Heart left ventricle (tissue), 13 donors: Measurements from ENCODE around the gene FAT1.

Experiments
- POLR2A ChIP-seq, 2 donors: fragments of 450-650 bp; IDR thresholded peaks; one replicate each; pipeline ENCODE4 v1.6.1; 2017; ENCODE audit warnings: antibody characterized with exemption in 2 of 2, mild to moderate bottlenecking in 2 of 2, moderate library complexity in 2 of 2
- TF ChIP-seq, protein P1 (sequence below), 12 donors: fragments of 200-600 bp; sonication (generic) in 4 of 12; IDR thresholded peaks; one replicate each; pipeline versions ENCODE4 v1.5.0 to v1.8.0; 2018 to 2022; ENCODE audit warnings: antibody characterized with exemption in 12 of 12, mild to moderate bottlenecking in 5 of 12
- donor health status: ischemic (EF 13 %, LVEDD 7.1; RV severe dilation, severe dysfunction).
- donor health status: DM: no; HTN: yes; CAD: no.
- donor health status: DM: no; HTN: no; CAD: no.
- donor health status: ischemic (EF 25% LVEDD 6.9; RV normal size, moderate dysfunction).
- donor health status: ischemic (EF 25% LVEDD 5.7; RV mildly dilated, moderate dysfunction).
- donor health status: ischemic (EF 35%, LVEDD 5.7; RV mildly dilated, moderate dysfunction).
- donor health status: nonischemic (EF 11% LVEDD 7.7; RV severe dilation, severe dysfunction).
- donor health status: DM: yes; HTN: yes; CAD: no.
- donor health status: PGD.
- donor health status: ischemic (EF 29% LVEDD 5.4; RV normal size, mild dysfunction).
- donor health status: nonischemic (EF 23%, LVEDD 6.1; RV moderate dilation, normal function).

DNA sequence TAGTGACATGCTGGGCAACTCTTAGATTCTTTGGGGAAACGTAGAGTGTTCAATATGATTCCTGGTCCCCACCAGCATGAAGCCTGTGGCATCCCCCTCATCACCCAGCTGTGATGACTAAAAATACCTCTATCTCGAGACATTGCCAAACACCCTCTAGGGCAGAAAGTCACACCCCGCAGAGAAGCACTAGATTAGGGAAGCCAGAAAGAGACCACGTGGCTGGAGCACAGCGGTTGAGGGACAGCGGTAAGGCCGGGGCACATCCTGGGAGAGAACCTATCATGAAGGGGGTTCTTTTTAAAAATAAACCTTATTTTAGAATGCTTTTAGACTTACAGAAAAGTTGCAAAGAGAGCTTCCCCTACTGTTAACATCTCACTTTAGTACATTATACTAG, 11.0 kb downstream of the FAT1 start:
- TF ChIP-seq POLR2A (IDR thresholded peaks at IDR 0.05): no peak
- TF ChIP-seq, protein P1, sequence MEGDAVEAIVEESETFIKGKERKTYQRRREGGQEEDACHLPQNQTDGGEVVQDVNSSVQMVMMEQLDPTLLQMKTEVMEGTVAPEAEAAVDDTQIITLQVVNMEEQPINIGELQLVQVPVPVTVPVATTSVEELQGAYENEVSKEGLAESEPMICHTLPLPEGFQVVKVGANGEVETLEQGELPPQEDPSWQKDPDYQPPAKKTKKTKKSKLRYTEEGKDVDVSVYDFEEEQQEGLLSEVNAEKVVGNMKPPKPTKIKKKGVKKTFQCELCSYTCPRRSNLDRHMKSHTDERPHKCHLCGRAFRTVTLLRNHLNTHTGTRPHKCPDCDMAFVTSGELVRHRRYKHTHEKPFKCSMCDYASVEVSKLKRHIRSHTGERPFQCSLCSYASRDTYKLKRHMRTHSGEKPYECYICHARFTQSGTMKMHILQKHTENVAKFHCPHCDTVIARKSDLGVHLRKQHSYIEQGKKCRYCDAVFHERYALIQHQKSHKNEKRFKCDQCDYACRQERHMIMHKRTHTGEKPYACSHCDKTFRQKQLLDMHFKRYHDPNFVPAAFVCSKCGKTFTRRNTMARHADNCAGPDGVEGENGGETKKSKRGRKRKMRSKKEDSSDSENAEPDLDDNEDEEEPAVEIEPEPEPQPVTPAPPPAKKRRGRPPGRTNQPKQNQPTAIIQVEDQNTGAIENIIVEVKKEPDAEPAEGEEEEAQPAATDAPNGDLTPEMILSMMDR (IDR thresholded peaks at IDR 0.05): no peak
